ENCODE measurements around the gene LRMDA.

GRCh38 chr10:76038696-76039095 lies 607.3 kb downstream of the LRMDA start:
- TF ChIP-seq CTCF (IDR thresholded peaks at IDR 0.05) (no peak), EP300 (IDR thresholded peaks at IDR 0.05) (no peak), POLR2A (IDR thresholded peaks at IDR 0.05) (no peak), POLR2AphosphoS5 (IDR thresholded peaks at IDR 0.05) (no peak)
